ENCODE data around the gene NR3C2. TPM values are rescaled to one million over a fixed set of nuclear protein-coding genes. Genes with fewer than 3 reads are reported as not detected.

The NR3C2 gene
- polyA plus RNA-seq, 1 donor from 2014 or later = 0.06 TPM

DNA sequence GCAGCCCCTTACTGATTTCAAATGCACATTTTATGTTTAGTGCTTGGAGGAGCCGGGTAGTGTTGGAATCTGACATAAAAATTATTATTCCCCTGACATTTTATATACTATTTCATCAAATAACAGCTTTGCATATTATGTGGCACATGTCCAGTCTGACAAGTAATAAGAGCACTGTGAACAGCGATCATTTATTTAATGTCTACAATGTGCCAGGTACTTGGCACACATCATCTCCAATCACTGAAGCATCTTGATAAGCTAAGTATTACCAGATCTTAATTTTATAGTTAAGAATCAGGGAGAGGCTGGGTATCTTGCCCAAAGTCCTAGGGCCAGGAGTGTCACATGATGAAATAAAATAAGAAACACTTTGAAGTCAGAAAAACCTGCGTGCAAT lies 197.2 kb downstream of the NR3C2 start:
- H3K9ac ChIP-seq (ENCODE audit: low read length) = no peak overlapping the region
- no peak overlapping the region for H3K4me2 ChIP-seq (ENCODE audit: low read length)
- H4K20me1 ChIP-seq (ENCODE audit: insufficient read depth) = no peaks in the 10 kb centered on the region
- no peak overlapping the region for H2AFZ ChIP-seq (ENCODE audit: low read depth, low read length)
- no peaks in the 10 kb centered on the region for H3K27me3 ChIP-seq (ENCODE audit: insufficient read depth, low read depth, low read length)
- H3K9me3 ChIP-seq (ENCODE audit: low read length) = no peaks in the 10 kb centered on the region
- H3K27ac ChIP-seq (ENCODE audit: low read length) = no peak overlapping the region
- no peaks in the 10 kb centered on the region for H3K36me3 ChIP-seq (ENCODE audit: insufficient read depth, low read length)
- peak; percentile 79 for TF ChIP-seq EP300 (conservative IDR thresholded peaks at IDR 0.05; ENCODE audit: poor library complexity, severe bottlenecking)
- TF ChIP-seq, protein P1, sequence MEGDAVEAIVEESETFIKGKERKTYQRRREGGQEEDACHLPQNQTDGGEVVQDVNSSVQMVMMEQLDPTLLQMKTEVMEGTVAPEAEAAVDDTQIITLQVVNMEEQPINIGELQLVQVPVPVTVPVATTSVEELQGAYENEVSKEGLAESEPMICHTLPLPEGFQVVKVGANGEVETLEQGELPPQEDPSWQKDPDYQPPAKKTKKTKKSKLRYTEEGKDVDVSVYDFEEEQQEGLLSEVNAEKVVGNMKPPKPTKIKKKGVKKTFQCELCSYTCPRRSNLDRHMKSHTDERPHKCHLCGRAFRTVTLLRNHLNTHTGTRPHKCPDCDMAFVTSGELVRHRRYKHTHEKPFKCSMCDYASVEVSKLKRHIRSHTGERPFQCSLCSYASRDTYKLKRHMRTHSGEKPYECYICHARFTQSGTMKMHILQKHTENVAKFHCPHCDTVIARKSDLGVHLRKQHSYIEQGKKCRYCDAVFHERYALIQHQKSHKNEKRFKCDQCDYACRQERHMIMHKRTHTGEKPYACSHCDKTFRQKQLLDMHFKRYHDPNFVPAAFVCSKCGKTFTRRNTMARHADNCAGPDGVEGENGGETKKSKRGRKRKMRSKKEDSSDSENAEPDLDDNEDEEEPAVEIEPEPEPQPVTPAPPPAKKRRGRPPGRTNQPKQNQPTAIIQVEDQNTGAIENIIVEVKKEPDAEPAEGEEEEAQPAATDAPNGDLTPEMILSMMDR (IDR thresholded peaks at IDR 0.05; ENCODE audit: poor library complexity, severe bottlenecking) = no peak
- no peaks in the 10 kb centered on the region for H3K9me2 ChIP-seq (ENCODE audit: insufficient read depth, low read length)
- H3K4me3 ChIP-seq (ENCODE audit: low read length) = no peak overlapping the region
- H3F3A ChIP-seq (ENCODE audit: insufficient read depth, low read length, poor library complexity, severe bottlenecking) = no peaks in the 10 kb centered on the region
- no peaks in the 10 kb centered on the region for H3K79me2 ChIP-seq (replicated peaks; ENCODE audit: insufficient read depth, low read length)

- no peak overlapping the region for H3K4me3 ChIP-seq (ENCODE audit: low read length)
- no peak overlapping the region for H3K27ac ChIP-seq (ENCODE audit: low read length)
- TF ChIP-seq, protein P1 (IDR thresholded peaks at IDR 0.05; ENCODE audit: poor library complexity, severe bottlenecking) = no peak
- TF ChIP-seq POLR2AphosphoS5 (IDR thresholded peaks at IDR 0.05) (no peak), SMC3 (conservative IDR thresholded peaks at IDR 0.05; ENCODE audit: poor library complexity) (no peak), TAF1 (IDR thresholded peaks at IDR 0.05; ENCODE audit: low read depth) (no peak), EZH2 (IDR thresholded peaks at IDR 0.05; ENCODE audit: borderline replicate concordance, insufficient read depth, low read length, poor library complexity, severe bottlenecking) (no peak), RAD21 (conservative IDR thresholded peaks at IDR 0.05) (no peak), EP300 (conservative IDR thresholded peaks at IDR 0.05; ENCODE audit: poor library complexity, severe bottlenecking) (no peak), MXI1 (conservative IDR thresholded peaks at IDR 0.05; ENCODE audit: poor library complexity, severe bottlenecking) (no peak)
- TF ChIP-seq, protein P2, sequence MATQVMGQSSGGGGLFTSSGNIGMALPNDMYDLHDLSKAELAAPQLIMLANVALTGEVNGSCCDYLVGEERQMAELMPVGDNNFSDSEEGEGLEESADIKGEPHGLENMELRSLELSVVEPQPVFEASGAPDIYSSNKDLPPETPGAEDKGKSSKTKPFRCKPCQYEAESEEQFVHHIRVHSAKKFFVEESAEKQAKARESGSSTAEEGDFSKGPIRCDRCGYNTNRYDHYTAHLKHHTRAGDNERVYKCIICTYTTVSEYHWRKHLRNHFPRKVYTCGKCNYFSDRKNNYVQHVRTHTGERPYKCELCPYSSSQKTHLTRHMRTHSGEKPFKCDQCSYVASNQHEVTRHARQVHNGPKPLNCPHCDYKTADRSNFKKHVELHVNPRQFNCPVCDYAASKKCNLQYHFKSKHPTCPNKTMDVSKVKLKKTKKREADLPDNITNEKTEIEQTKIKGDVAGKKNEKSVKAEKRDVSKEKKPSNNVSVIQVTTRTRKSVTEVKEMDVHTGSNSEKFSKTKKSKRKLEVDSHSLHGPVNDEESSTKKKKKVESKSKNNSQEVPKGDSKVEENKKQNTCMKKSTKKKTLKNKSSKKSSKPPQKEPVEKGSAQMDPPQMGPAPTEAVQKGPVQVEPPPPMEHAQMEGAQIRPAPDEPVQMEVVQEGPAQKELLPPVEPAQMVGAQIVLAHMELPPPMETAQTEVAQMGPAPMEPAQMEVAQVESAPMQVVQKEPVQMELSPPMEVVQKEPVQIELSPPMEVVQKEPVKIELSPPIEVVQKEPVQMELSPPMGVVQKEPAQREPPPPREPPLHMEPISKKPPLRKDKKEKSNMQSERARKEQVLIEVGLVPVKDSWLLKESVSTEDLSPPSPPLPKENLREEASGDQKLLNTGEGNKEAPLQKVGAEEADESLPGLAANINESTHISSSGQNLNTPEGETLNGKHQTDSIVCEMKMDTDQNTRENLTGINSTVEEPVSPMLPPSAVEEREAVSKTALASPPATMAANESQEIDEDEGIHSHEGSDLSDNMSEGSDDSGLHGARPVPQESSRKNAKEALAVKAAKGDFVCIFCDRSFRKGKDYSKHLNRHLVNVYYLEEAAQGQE (IDR thresholded peaks at IDR 0.05; ENCODE audit: borderline replicate concordance) = no peak
- H3K27me3 ChIP-seq (ENCODE audit: insufficient read depth, low read depth, low read length) = no peaks in the 10 kb centered on the region
- H3K4me2 ChIP-seq (ENCODE audit: low read length) = no peak overlapping the region
- H2AFZ ChIP-seq (ENCODE audit: low read depth, low read length) = no peak overlapping the region
- H3K9ac ChIP-seq (ENCODE audit: low read length) = no peak overlapping the region
- H3F3A ChIP-seq (ENCODE audit: insufficient read depth, low read length, poor library complexity, severe bottlenecking) = no peaks in the 10 kb centered on the region
- no peaks in the 10 kb centered on the region for H3K79me2 ChIP-seq (replicated peaks; ENCODE audit: insufficient read depth, low read length)
- H3K36me3 ChIP-seq (ENCODE audit: insufficient read depth, low read length) = no peaks in the 10 kb centered on the region
- no peaks in the 10 kb centered on the region for H3K9me3 ChIP-seq (ENCODE audit: low read length)
- no peaks in the 10 kb centered on the region for H4K20me1 ChIP-seq (ENCODE audit: insufficient read depth)
- no peaks in the 10 kb centered on the region for H3K9me2 ChIP-seq (ENCODE audit: insufficient read depth, low read length)
Measured at GRCh38 chr4:148243837-148244236, 198.4 kb downstream of the NR3C2 start.

Data from neural cell (in vitro differentiated cells).